A549 (cell line): ENCODE data around the gene PTPRJ. TPM values are rescaled to one million over a fixed set of nuclear protein-coding genes. Genes with fewer than 3 reads are reported as not detected.

Experiments used
- polyA plus RNA-seq, 4 experiments: library from polyadenylated mRNA; depleted of rRNA in 3 of 4; stranded (reverse); fragments of >200 nt; fragmentation: RNase III in 1 of 4; extraction: RNeasy Plus Mini Kit Qiagen cat#74134 plus additional on column Dnase treatment in 1 of 4; gene quantifications; 2 replicates in 3 of 4; 3 replicates in 1 of 4; pipeline ENCODE4 v1.2.3, GENCODE V29; 2011 to 2017
- small RNA-seq, 6 experiments: library from RNA; depleted of rRNA; stranded (forward); fragments of <200 nt; gene quantifications; one replicate each; pipeline ENCODE3, GENCODE V24; 2012

PTPRJ gene
- polyA plus RNA-seq, 2 of the 4 experiments (the other 2 are of a cell fraction): 30.3 to 50.5 TPM

Small RNA genes within 50 kb of the gene (small RNA-seq; reads per million reads assigned to genes)
- 0 reads per million in 6 experiments for gene MIR3161

Other genes starting within 250 kb of the PTPRJ start
- gene FNBP4, start 213.2 kb upstream of the PTPRJ start, polyA plus RNA-seq (2011; rRNA removed): 82.0 and 99.5 TPM in 2 replicates
- gene FNBP4, start 213.2 kb upstream of the PTPRJ start, polyA plus RNA-seq (2017; fragmentation: RNase III; extraction: RNeasy Plus Mini Kit Qiagen cat#74134 plus additional on column Dnase treatment): 51.6 to 58.3 TPM (median 53.8 TPM) in 3 replicates
- 70.4 and 77.2 TPM in 2 replicates for gene NUP160, start 132.2 kb upstream of the PTPRJ start, polyA plus RNA-seq (2011; rRNA removed)
- gene NUP160, start 132.2 kb upstream of the PTPRJ start, polyA plus RNA-seq (2017; fragmentation: RNase III; extraction: RNeasy Plus Mini Kit Qiagen cat#74134 plus additional on column Dnase treatment): 34.9 to 39.3 TPM (median 36.2 TPM) in 3 replicates
- not detected in 2 replicates for gene OR4B1, start 236.3 kb downstream of the PTPRJ start, polyA plus RNA-seq (2011; rRNA removed)
- not detected in 3 replicates for gene OR4B1, start 236.3 kb downstream of the PTPRJ start, polyA plus RNA-seq (2017; fragmentation: RNase III; extraction: RNeasy Plus Mini Kit Qiagen cat#74134 plus additional on column Dnase treatment)